Measurements from ENCODE around the gene CCL16. TPM values are rescaled to one million over a fixed set of nuclear protein-coding genes. Genes with fewer than 3 reads are reported as not detected.
A peak's percentile ranks its signal among the peaks of the same experiment; 100 is the strongest.

CCL16 gene
- polyA plus RNA-seq, 2 of the 4 experiments (the other 2 are of a cell fraction), result not detected

DNA sequence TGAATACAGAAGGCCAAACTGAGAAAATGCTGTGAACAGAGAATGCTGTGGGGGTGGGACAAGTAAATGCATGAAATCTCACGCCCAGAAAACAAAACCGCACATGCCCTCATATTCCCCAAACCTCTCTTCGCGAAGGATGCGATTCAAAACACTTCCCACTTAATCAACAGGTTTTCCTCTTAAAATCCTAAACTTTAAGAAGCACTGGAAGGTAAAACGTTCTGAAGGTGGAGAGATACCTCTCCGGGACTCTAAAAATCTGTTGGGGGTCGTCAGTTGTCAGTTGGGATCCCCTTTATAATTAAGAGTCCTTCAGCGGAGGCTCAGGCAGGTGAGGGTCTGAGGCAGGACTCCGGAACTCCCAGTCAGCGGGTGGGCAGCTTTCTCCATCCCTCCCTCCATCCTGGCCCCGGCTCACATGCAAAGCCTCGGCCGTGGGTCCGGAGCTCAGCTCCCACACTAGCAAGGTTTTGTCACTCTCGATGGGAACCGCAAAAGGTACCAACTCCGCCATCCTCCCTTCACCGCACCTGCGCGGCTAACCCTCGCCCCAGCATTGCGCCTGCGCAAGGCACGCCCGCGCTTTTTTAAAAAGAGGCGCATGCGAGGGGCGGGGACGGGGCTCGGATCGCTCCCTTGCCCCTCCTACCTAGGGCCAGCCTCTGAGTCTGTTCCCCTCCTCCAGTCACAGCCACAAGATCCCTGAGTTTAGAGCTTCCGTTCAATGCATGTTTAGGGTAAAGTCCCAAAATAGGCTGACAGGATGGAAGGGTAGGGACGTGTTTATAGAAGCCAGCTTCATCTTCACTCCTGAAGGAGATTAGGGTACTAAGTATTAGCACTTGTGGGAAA, 50.9 kb downstream of the CCL16 start, which contains the start of gene RDM1:
TSS of gene RDM1 (minus strand) at position 563 of the 855 bp plus-strand sequence. CDS start at position 517, 46 bp downstream.
- CTCF ChIA-PET, result interaction anchor here (0.6 to 1.6 kb wide), 4 partner anchors 9 to 125 kb away, joined by 3 to 4 read pairs (median 3); no protein-coding TSS in a partner anchor

DNA sequence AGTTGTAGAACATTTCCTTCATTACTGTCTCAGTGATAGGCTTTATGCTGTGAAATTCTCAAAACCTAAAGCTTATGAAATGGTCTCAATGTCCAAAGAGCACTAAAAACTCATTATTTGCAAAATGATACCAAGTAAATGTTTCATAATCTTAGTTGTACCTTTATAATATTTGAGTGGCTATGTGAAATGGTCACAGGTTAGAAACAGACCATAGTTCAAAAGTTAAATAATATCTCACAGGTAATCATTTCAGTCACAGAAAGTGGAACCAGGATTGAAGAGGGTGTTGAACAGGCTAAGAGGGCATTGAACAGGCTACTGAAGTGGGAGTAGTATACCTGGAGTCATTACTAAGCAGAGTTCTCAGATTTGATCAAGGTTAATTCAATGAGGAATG, 53.6 kb downstream of the CCL16 start:
- ChIA-PET POLR2A (no interaction called here), CTCF (no interaction called here)
- no peak overlapping the region for H3K27ac ChIP-seq
- no peaks in the 10 kb centered on the region for H3K9me3 ChIP-seq
- FAIRE-seq, result no peak
- ATAC-seq, result no peak
- H3K4me2 ChIP-seq, result no peak overlapping the region
- DNase-seq (ENCODE audit: low read depth in 1 of 2, low spot score in 1 of 2), result no peak
- H3K4me3 ChIP-seq, result no peak overlapping the region
- TF ChIP-seq JUNB (IDR thresholded peaks at IDR 0.05) (no peak), HEYL (CRISPR knock-in tag; IDR thresholded peaks at IDR 0.05) (no peak), FOSB (CRISPR knock-in tag; IDR thresholded peaks at IDR 0.05) (no peak), TFCP2L1 (CRISPR knock-in tag; IDR thresholded peaks at IDR 0.05) (no peak), NPAS2 (CRISPR knock-in tag; IDR thresholded peaks at IDR 0.05; ENCODE audit: borderline replicate concordance) (no peak), RARB (CRISPR knock-in tag; IDR thresholded peaks at IDR 0.05) (no peak), CEBPB (IDR thresholded peaks at IDR 0.05) (no peak), HOXB13 (CRISPR knock-in tag; IDR thresholded peaks at IDR 0.05; ENCODE audit: low read depth) (no peak), MAFK (IDR thresholded peaks at IDR 0.05; ENCODE audit: partially characterized antibody) (no peak), CHD4 (IDR thresholded peaks at IDR 0.05; ENCODE audit: borderline replicate concordance) (no peak)
- H3K4me1 ChIP-seq, result peaks cover 11% of the 10 kb centered on the region

More for the DNA sequence above, 50.9 kb downstream of the CCL16 start, which contains the start of gene RDM1:
- peak within 1 kb of the TSS; percentile 62 for H3K4me3 ChIP-seq
- WGBS (ENCODE audit: missing lambda C conversion rate), result 7% methylated on average over 35 of the region's 35 CpGs
- TF ChIP-seq FOSL2 (IDR thresholded peaks at IDR 0.05) (no peak), FOSL2 (CRISPR knock-in tag; IDR thresholded peaks at IDR 0.05) (no peak), FOSB (CRISPR knock-in tag; IDR thresholded peaks at IDR 0.05) (no peak), HOXA7 (CRISPR knock-in tag; IDR thresholded peaks at IDR 0.05) (no peak), HOXB5 (CRISPR knock-in tag; IDR thresholded peaks at IDR 0.05) (no peak), JUN (IDR thresholded peaks at IDR 0.05) (peak in 1 of 2 experiments; percentile 65; a peak in 1 of 5 replicates), MAZ (IDR thresholded peaks at IDR 0.05; ENCODE audit: borderline replicate concordance, low read depth, low read length) (no peak), MYC (IDR thresholded peaks at IDR 0.05; ENCODE audit: borderline replicate concordance, low read length) (0 out of 2 replicates have a peak, but pooled peaks have one; percentile 28), GATA3 (IDR thresholded peaks at IDR 0.05; ENCODE audit: borderline replicate concordance) (no peak), POLR2A (IDR thresholded peaks at IDR 0.05; ENCODE audit: low read length) (peak; percentile 71), JUNB (IDR thresholded peaks at IDR 0.05) (no peak)
- TF ChIP-seq, protein P1, sequence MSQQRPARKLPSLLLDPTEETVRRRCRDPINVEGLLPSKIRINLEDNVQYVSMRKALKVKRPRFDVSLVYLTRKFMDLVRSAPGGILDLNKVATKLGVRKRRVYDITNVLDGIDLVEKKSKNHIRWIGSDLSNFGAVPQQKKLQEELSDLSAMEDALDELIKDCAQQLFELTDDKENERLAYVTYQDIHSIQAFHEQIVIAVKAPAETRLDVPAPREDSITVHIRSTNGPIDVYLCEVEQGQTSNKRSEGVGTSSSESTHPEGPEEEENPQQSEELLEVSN (IDR thresholded peaks at IDR 0.05; ENCODE audit: borderline replicate concordance, low read depth), result peak; percentile 98
- TF ChIP-seq, protein P2, sequence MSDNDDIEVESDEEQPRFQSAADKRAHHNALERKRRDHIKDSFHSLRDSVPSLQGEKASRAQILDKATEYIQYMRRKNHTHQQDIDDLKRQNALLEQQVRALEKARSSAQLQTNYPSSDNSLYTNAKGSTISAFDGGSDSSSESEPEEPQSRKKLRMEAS (IDR thresholded peaks at IDR 0.05), result peak; percentile 94
- TF ChIP-seq, protein P3, sequence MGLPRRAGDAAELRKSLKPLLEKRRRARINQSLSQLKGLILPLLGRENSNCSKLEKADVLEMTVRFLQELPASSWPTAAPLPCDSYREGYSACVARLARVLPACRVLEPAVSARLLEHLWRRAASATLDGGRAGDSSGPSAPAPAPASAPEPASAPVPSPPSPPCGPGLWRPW (IDR thresholded peaks at IDR 0.05), result no peak
- POLR2A ChIA-PET, result no interaction called here
- DNase-seq (ENCODE audit: low read depth in 1 of 2, low spot score in 1 of 2), result peak; percentile 87 to 97
- ATAC-seq, result peak; percentile 96 to 99
- H3K9me3 ChIP-seq, result no peaks in the 10 kb centered on the region
- no peak for FAIRE-seq
- peak within 1 kb of the TSS; percentile 96 for H3K4me2 ChIP-seq
- H3K27ac ChIP-seq, result peak within 1 kb of the TSS; percentile 65 to 80
- peaks cover 11% of the 10 kb centered on the region for H3K4me1 ChIP-seq

Other genes with a start within 250 kb of the CCL16 start
- gene RASL10B, start 249.9 kb downstream of the CCL16 start, polyA plus RNA-seq (2011; rRNA removed), result 0.05 and 0.07 TPM in 2 replicates
- 0.10 to 0.26 TPM (median 0.24 TPM) in 3 replicates for gene RASL10B, start 249.9 kb downstream of the CCL16 start, polyA plus RNA-seq (2017; fragmentation: RNase III; extraction: RNeasy Plus Mini Kit Qiagen cat#74134 plus additional on column Dnase treatment)
- 0.06 and 0.12 TPM in 2 replicates for gene GAS2L2, start 228.3 kb downstream of the CCL16 start, polyA plus RNA-seq (2011; rRNA removed)
- gene GAS2L2, start 228.3 kb downstream of the CCL16 start, polyA plus RNA-seq (2017; fragmentation: RNase III; extraction: RNeasy Plus Mini Kit Qiagen cat#74134 plus additional on column Dnase treatment), result 0.09 to 0.15 TPM (median 0.13 TPM) in 3 replicates
- 0.19 TPM in 1 of 2 replicates, not detected in the other for gene C17orf50, start 220.6 kb downstream of the CCL16 start, polyA plus RNA-seq (2011; rRNA removed)
- 0.12 to 0.28 TPM (median 0.22 TPM) in 3 replicates for gene C17orf50, start 220.6 kb downstream of the CCL16 start, polyA plus RNA-seq (2017; fragmentation: RNase III; extraction: RNeasy Plus Mini Kit Qiagen cat#74134 plus additional on column Dnase treatment)
- gene MMP28, start 185.9 kb downstream of the CCL16 start, polyA plus RNA-seq (2011; rRNA removed), result 6.7 and 7.1 TPM in 2 replicates
- gene MMP28, start 185.9 kb downstream of the CCL16 start, polyA plus RNA-seq (2017; fragmentation: RNase III; extraction: RNeasy Plus Mini Kit Qiagen cat#74134 plus additional on column Dnase treatment), result 5.2 to 8.3 TPM (median 6.6 TPM) in 3 replicates
- gene TAF15, start 172.0 kb downstream of the CCL16 start, polyA plus RNA-seq (2011; rRNA removed), result 130 and 213 TPM in 2 replicates
- gene TAF15, start 172.0 kb downstream of the CCL16 start, polyA plus RNA-seq (2017; fragmentation: RNase III; extraction: RNeasy Plus Mini Kit Qiagen cat#74134 plus additional on column Dnase treatment), result 543 to 568 TPM (median 544 TPM) in 3 replicates
- gene HEATR9, start 112.6 kb downstream of the CCL16 start, polyA plus RNA-seq (2011; rRNA removed), result not detected in 2 replicates
- not detected in 3 replicates for gene HEATR9, start 112.6 kb downstream of the CCL16 start, polyA plus RNA-seq (2017; fragmentation: RNase III; extraction: RNeasy Plus Mini Kit Qiagen cat#74134 plus additional on column Dnase treatment)
- gene CCL5, start 101.1 kb downstream of the CCL16 start, polyA plus RNA-seq (2011; rRNA removed), result 0.31 and 1.0 TPM in 2 replicates
- 0.12 to 0.17 TPM in 2 of 3 replicates, not detected in the other for gene CCL5, start 101.1 kb downstream of the CCL16 start, polyA plus RNA-seq (2017; fragmentation: RNase III; extraction: RNeasy Plus Mini Kit Qiagen cat#74134 plus additional on column Dnase treatment)
- gene RDM1, start 50.7 kb downstream of the CCL16 start, polyA plus RNA-seq (2011; rRNA removed), result 3.9 and 4.6 TPM in 2 replicates
- 3.3 to 4.3 TPM (median 3.6 TPM) in 3 replicates for gene RDM1, start 50.7 kb downstream of the CCL16 start, polyA plus RNA-seq (2017; fragmentation: RNase III; extraction: RNeasy Plus Mini Kit Qiagen cat#74134 plus additional on column Dnase treatment)
- not detected in 2 replicates for gene LYZL6, start 37.8 kb downstream of the CCL16 start, polyA plus RNA-seq (2011; rRNA removed)
- not detected in 3 replicates for gene LYZL6, start 37.8 kb downstream of the CCL16 start, polyA plus RNA-seq (2017; fragmentation: RNase III; extraction: RNeasy Plus Mini Kit Qiagen cat#74134 plus additional on column Dnase treatment)
- not detected in 2 replicates for gene CCL14, start 5.2 kb upstream of the CCL16 start, polyA plus RNA-seq (2011; rRNA removed)
- not detected in 3 replicates for gene CCL14, start 5.2 kb upstream of the CCL16 start, polyA plus RNA-seq (2017; fragmentation: RNase III; extraction: RNeasy Plus Mini Kit Qiagen cat#74134 plus additional on column Dnase treatment)
- gene CCL15, start 20.1 kb upstream of the CCL16 start, polyA plus RNA-seq (2011; rRNA removed), result 0.10 TPM in 1 of 2 replicates, not detected in the other
- not detected in 3 replicates for gene CCL15, start 20.1 kb upstream of the CCL16 start, polyA plus RNA-seq (2017; fragmentation: RNase III; extraction: RNeasy Plus Mini Kit Qiagen cat#74134 plus additional on column Dnase treatment)
- gene CCL23, start 36.5 kb upstream of the CCL16 start, polyA plus RNA-seq (2011; rRNA removed), result not detected in 2 replicates
- not detected in 3 replicates for gene CCL23, start 36.5 kb upstream of the CCL16 start, polyA plus RNA-seq (2017; fragmentation: RNase III; extraction: RNeasy Plus Mini Kit Qiagen cat#74134 plus additional on column Dnase treatment)
- gene CCL18, start 82.8 kb upstream of the CCL16 start, polyA plus RNA-seq (2011; rRNA removed), result not detected in 2 replicates
- gene CCL18, start 82.8 kb upstream of the CCL16 start, polyA plus RNA-seq (2017; fragmentation: RNase III; extraction: RNeasy Plus Mini Kit Qiagen cat#74134 plus additional on column Dnase treatment), result not detected in 3 replicates
- not detected in 2 replicates for gene CCL3, start 108.6 kb upstream of the CCL16 start, polyA plus RNA-seq (2011; rRNA removed)
- not detected in 3 replicates for gene CCL3, start 108.6 kb upstream of the CCL16 start, polyA plus RNA-seq (2017; fragmentation: RNase III; extraction: RNeasy Plus Mini Kit Qiagen cat#74134 plus additional on column Dnase treatment)
- not detected in 2 replicates for gene CCL4, start 122.3 kb upstream of the CCL16 start, polyA plus RNA-seq (2011; rRNA removed)
- gene CCL4, start 122.3 kb upstream of the CCL16 start, polyA plus RNA-seq (2017; fragmentation: RNase III; extraction: RNeasy Plus Mini Kit Qiagen cat#74134 plus additional on column Dnase treatment), result not detected in 3 replicates
- gene TBC1D3B, start 195.1 kb upstream of the CCL16 start, polyA plus RNA-seq (2011; rRNA removed), result 1.2 and 1.5 TPM in 2 replicates
- 4.7 to 5.9 TPM (median 5.6 TPM) in 3 replicates for gene TBC1D3B, start 195.1 kb upstream of the CCL16 start, polyA plus RNA-seq (2017; fragmentation: RNase III; extraction: RNeasy Plus Mini Kit Qiagen cat#74134 plus additional on column Dnase treatment)
- gene CCL3L1, start 215.3 kb upstream of the CCL16 start, polyA plus RNA-seq (2011; rRNA removed), result not detected in 2 replicates
- gene CCL3L1, start 215.3 kb upstream of the CCL16 start, polyA plus RNA-seq (2017; fragmentation: RNase III; extraction: RNeasy Plus Mini Kit Qiagen cat#74134 plus additional on column Dnase treatment), result not detected in 3 replicates
- not detected in 2 replicates for gene CCL4L2, start 229.6 kb upstream of the CCL16 start, polyA plus RNA-seq (2011; rRNA removed)
- not detected in 3 replicates for gene CCL4L2, start 229.6 kb upstream of the CCL16 start, polyA plus RNA-seq (2017; fragmentation: RNase III; extraction: RNeasy Plus Mini Kit Qiagen cat#74134 plus additional on column Dnase treatment)

All from A549 (cell line).